ENCODE data around the gene LAMA2. TPM values are rescaled to one million over a fixed set of nuclear protein-coding genes. Genes with fewer than 3 reads are reported as not detected.

Gene LAMA2
- total and polyA plus RNA-seq, 4 experiments from 2014 or later: 0.20 to 0.87 (median 0.43) TPM

DNA sequence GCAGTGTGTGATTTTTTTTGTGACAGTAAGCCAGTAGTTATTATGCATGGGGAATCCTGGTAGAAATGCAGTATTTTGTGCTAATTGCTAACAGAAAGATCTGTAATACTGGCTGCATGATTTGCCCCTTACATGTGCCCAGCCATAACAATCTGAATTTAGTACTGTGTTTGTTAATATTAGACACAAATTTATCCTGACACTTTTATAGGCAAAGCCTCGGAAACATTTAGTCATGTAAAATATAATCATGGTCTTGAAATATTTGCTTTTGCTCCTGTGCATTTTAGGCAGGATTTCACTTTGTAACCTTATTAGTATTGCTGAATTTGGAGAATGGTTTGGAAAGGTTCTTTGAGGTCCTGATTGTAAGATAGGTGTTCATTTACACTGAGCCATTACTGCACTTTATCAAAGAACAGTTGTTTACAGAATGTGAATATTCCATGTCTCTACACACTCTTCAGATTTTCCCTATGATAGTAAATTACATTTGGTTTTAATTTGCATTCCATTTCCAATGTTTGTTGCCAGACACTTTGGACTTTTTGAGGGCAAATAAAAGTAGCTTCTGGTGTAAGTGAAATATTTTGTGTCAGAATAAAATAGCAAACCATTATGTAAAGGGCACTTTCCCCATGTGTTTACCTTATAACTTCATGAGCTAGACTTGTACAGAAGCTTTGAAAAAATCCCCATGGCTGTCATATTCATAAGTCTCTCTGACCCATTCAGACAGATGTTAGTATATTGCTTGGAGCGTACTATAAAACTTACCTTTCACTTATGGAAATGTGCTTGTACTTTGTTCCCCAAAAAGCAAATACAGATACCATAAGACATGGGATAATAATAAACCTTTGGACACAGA, 477.1 kb downstream of the LAMA2 start:
- CTCF ChIA-PET (ENCODE audit: partially characterized antibody): interaction anchor here (1.0 to 2.3 kb wide), 2 partner anchors 9 to 10 kb away, joined by 3 to 8 read pairs; no protein-coding TSS in a partner anchor
- intact Hi-C loops (cut with micrococcal nuclease): no loop called here

DNA sequence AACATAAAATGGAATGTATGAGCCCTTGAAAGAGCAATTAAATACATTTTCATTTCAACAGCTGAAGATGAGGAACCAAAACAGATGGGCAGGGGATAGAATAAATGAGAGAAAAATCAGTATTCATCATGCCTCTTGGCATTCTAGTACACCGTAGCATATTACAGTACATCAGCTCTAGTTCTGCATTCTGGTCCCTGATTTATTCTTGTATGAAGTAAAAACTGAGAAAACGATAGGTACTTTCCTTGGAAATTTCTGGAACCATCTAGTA, 477.7 kb downstream of the LAMA2 start:
- H3K36me3 Mint-ChIP-seq: no peaks in the 10 kb centered on the region
- DNase-seq: no peak
- H3K4me1 Mint-ChIP-seq: no peaks in the 10 kb centered on the region

More for the DNA sequence above, 477.1 kb downstream of the LAMA2 start:
- Mint-ChIP-seq H3K27me3 (peaks cover 0 to 1% of the 10 kb centered on the region in 2 donors), H3K27ac (no peak overlapping the region), H3K9me3 (no peaks in the 10 kb centered on the region), H3K36me3 (no peaks in the 10 kb centered on the region), H3K4me3 (no peak overlapping the region), H3K4me1 (no peaks in the 10 kb centered on the region)
- H3K9me3 ChIP-seq (ENCODE audit: control insufficient read depth in 1 of 2, low read length in 2 of 2): no peaks in the 10 kb centered on the region
- POLR2A ChIA-PET (ENCODE audit: partially characterized antibody): no interaction called here
- H3K36me3 ChIP-seq (ENCODE audit: insufficient read depth, low read length): no peaks in the 10 kb centered on the region
- no peak for DNase-seq
- H3K4me3 ChIP-seq (ENCODE audit: low read length in 2 of 2): no peak overlapping the region
- no peaks in the 10 kb centered on the region for H3K4me1 ChIP-seq (ENCODE audit: insufficient read depth, low read length)
- H3K27me3 ChIP-seq (ENCODE audit: insufficient read depth, low read length): no peaks in the 10 kb centered on the region
- no peak overlapping the region for H3K27ac ChIP-seq (ENCODE audit: low read depth, low read length)

GRCh38 chr6:129364037-129364436, 481.1 kb downstream of the LAMA2 start:
- Histone ChIP-seq H3K4me1 (ENCODE audit: insufficient read depth, low read length) (no peaks in the 10 kb centered on the region), H3K36me3 (ENCODE audit: insufficient read depth, low read length) (no peaks in the 10 kb centered on the region), H3K4me3 (ENCODE audit: low read length in 2 of 2) (no peak overlapping the region), H3K9me3 (ENCODE audit: control insufficient read depth in 1 of 2, low read length in 2 of 2) (no peaks in the 10 kb centered on the region), H3K27ac (ENCODE audit: low read depth, low read length) (no peak overlapping the region), H3K27me3 (ENCODE audit: insufficient read depth, low read length) (no peaks in the 10 kb centered on the region)
- POLR2A ChIA-PET (ENCODE audit: partially characterized antibody): no interaction called here
- peaks cover 0 to 1% of the 10 kb centered on the region in 2 donors for H3K27me3 Mint-ChIP-seq
- intact Hi-C loops (cut with micrococcal nuclease): no loop called here
- CTCF ChIA-PET (ENCODE audit: partially characterized antibody): no interaction called here
- no peaks in the 10 kb centered on the region for H3K36me3 Mint-ChIP-seq
- no peak overlapping the region for H3K4me3 Mint-ChIP-seq
- H3K9me3 Mint-ChIP-seq: no peaks in the 10 kb centered on the region
- H3K27ac Mint-ChIP-seq: no peak overlapping the region
- H3K4me1 Mint-ChIP-seq: peaks cover 1 to 4% (median 3%) of the 10 kb centered on the region in 4 donors
- no peak for DNase-seq

More for the DNA sequence above, 477.7 kb downstream of the LAMA2 start:
- no peaks in the 10 kb centered on the region for H3K9me3 Mint-ChIP-seq
- H3K4me1 ChIP-seq (ENCODE audit: insufficient read depth, low read length): no peaks in the 10 kb centered on the region
- no peak overlapping the region for H3K27ac Mint-ChIP-seq
- ChIA-PET CTCF (ENCODE audit: partially characterized antibody) (interaction anchor here (0.7 to 2.3 kb wide), 3 partner anchors 9 to 11 kb away, joined by 3 to 8 read pairs (median 3); no protein-coding TSS in a partner anchor), POLR2A (ENCODE audit: partially characterized antibody) (no interaction called here)
- no peak overlapping the region for H3K4me3 ChIP-seq (ENCODE audit: low read length in 2 of 2)
- H3K36me3 ChIP-seq (ENCODE audit: insufficient read depth, low read length): no peaks in the 10 kb centered on the region
- intact Hi-C loops (cut with micrococcal nuclease): no loop called here
- peaks cover 0 to 1% of the 10 kb centered on the region in 2 donors for H3K27me3 Mint-ChIP-seq
- H3K9me3 ChIP-seq (ENCODE audit: control insufficient read depth in 1 of 2, low read length in 2 of 2): no peaks in the 10 kb centered on the region
- no peak overlapping the region for H3K4me3 Mint-ChIP-seq
- no peaks in the 10 kb centered on the region for H3K27me3 ChIP-seq (ENCODE audit: insufficient read depth, low read length)
- no peak overlapping the region for H3K27ac ChIP-seq (ENCODE audit: low read depth, low read length)

DNA sequence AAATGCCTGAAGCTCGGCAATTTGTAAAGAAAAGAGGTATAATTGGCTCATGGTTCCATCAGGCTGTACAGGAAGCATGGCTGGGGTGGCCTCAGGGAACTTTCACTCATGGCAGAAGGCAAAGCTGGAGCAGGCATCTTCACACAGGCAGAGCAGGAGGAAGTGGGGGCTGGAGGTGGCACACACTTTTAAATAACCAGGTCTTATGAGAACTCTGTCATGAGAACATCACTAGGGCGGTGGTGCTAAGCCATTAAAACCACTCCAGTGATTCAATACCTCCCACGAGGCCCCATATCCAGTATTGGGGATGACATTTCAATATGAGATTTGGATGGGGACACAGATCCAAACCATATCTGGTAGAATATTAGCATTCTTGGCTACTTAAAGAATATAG, 481.8 kb downstream of the LAMA2 start:
- Histone ChIP-seq H3K9me3 (ENCODE audit: control insufficient read depth in 1 of 2, low read length in 2 of 2) (no peaks in the 10 kb centered on the region), H3K27ac (ENCODE audit: low read depth, low read length) (no peak overlapping the region), H3K36me3 (ENCODE audit: insufficient read depth, low read length) (no peaks in the 10 kb centered on the region), H3K27me3 (ENCODE audit: insufficient read depth, low read length) (no peaks in the 10 kb centered on the region), H3K4me1 (ENCODE audit: insufficient read depth, low read length) (no peaks in the 10 kb centered on the region), H3K4me3 (ENCODE audit: low read length in 2 of 2) (no peak overlapping the region)
- Mint-ChIP-seq H3K4me1 (peaks cover 4 to 12% (median 5%) of the 10 kb centered on the region in 4 donors), H3K4me3 (no peak overlapping the region), H3K36me3 (no peaks in the 10 kb centered on the region), H3K27ac (no peak overlapping the region), H3K27me3 (peaks cover 0 to 1% of the 10 kb centered on the region in 2 donors), H3K9me3 (no peaks in the 10 kb centered on the region)
- ChIA-PET CTCF (ENCODE audit: partially characterized antibody) (no interaction called here), POLR2A (ENCODE audit: partially characterized antibody) (no interaction called here)
- no peak for DNase-seq
- intact Hi-C loops (cut with micrococcal nuclease): no loop called here

DNA sequence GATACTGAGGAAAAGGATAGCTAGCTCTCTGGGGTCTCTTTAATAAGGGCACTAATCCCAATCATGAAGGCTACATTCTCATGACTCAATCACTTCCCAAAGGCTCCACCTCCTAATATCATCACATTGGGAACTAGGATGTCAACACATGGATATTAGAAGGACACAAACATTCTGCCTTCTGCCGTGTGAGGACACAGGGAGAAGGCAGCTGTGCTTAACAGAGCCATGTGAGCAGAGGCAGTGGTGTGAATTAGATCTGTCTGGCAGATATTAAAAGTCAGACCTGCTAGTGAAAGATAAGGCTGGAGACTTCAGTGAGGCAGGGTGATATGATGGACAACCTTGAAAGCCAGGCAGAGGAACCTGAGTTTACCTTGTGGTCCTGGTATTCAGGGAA, 485.1 kb downstream of the LAMA2 start:
- Mint-ChIP-seq H3K4me3 (no peak overlapping the region), H3K4me1 (peaks cover 5 to 17% (median 11%) of the 10 kb centered on the region in 4 donors), H3K27ac (no peak overlapping the region), H3K27me3 (no peaks in the 10 kb centered on the region), H3K36me3 (no peaks in the 10 kb centered on the region), H3K9me3 (no peaks in the 10 kb centered on the region)
- POLR2A ChIA-PET (ENCODE audit: partially characterized antibody): no interaction called here
- CTCF ChIA-PET (ENCODE audit: partially characterized antibody): interaction anchor here (3.0 kb wide), 1 partner anchor 642 kb away, joined by 7 read pairs; no protein-coding TSS in a partner anchor
- no peaks in the 10 kb centered on the region for H3K27me3 ChIP-seq (ENCODE audit: insufficient read depth, low read length)
- H3K4me3 ChIP-seq (ENCODE audit: low read length in 2 of 2): no peak overlapping the region
- peaks cover 9% of the 10 kb centered on the region for H3K4me1 ChIP-seq (ENCODE audit: insufficient read depth, low read length)
- intact Hi-C loops (cut with micrococcal nuclease): no loop called here
- H3K9me3 ChIP-seq (ENCODE audit: control insufficient read depth in 1 of 2, low read length in 2 of 2): no peaks in the 10 kb centered on the region
- H3K36me3 ChIP-seq (ENCODE audit: insufficient read depth, low read length): no peaks in the 10 kb centered on the region
- DNase-seq: no peak
- H3K27ac ChIP-seq (ENCODE audit: low read depth, low read length): no peak overlapping the region

DNA sequence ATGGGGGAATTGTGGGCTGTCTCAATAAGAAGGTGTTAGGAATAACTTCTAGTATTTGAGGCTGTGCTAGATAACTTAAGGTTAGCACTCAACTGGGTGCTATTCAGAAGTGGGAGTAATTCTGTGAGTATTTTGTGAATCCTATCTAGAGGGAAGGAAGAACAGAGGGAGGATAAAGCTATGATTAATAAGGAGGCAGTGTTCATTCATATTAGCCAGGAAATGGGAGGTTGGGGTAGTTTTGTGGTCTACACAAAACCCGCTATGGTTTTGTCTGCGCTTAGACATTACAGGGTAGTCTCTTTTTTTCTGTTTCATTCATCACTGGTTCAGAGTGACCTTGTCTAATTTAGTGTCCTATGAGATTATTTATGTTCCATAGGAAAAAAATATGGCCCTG, 486.0 kb downstream of the LAMA2 start:
- Histone ChIP-seq H3K9me3 (ENCODE audit: control insufficient read depth in 1 of 2, low read length in 2 of 2) (no peaks in the 10 kb centered on the region), H3K4me1 (ENCODE audit: insufficient read depth, low read length) (peaks cover 9% of the 10 kb centered on the region), H3K27ac (ENCODE audit: low read depth, low read length) (no peak overlapping the region), H3K4me3 (ENCODE audit: low read length in 2 of 2) (no peak overlapping the region), H3K27me3 (ENCODE audit: insufficient read depth, low read length) (no peaks in the 10 kb centered on the region), H3K36me3 (ENCODE audit: insufficient read depth, low read length) (no peaks in the 10 kb centered on the region)
- Mint-ChIP-seq H3K27me3 (no peaks in the 10 kb centered on the region), H3K4me3 (no peak overlapping the region), H3K4me1 (peaks cover 5 to 17% (median 11%) of the 10 kb centered on the region in 4 donors), H3K36me3 (no peaks in the 10 kb centered on the region), H3K27ac (no peak overlapping the region), H3K9me3 (no peaks in the 10 kb centered on the region)
- no peak for DNase-seq
- CTCF ChIA-PET (ENCODE audit: partially characterized antibody): interaction anchor here (1.4 to 2.1 kb wide), 3 partner anchors 8 to 643 kb away, joined by 3 to 19 read pairs (median 10); no protein-coding TSS in a partner anchor
- POLR2A ChIA-PET (ENCODE audit: partially characterized antibody): no interaction called here
- intact Hi-C loops (cut with micrococcal nuclease): no loop called here

- peaks cover 5 to 17% (median 11%) of the 10 kb centered on the region in 4 donors for H3K4me1 Mint-ChIP-seq
- H3K9me3 Mint-ChIP-seq: no peaks in the 10 kb centered on the region
- Histone ChIP-seq H3K36me3 (ENCODE audit: insufficient read depth, low read length) (no peaks in the 10 kb centered on the region), H3K27me3 (ENCODE audit: insufficient read depth, low read length) (no peaks in the 10 kb centered on the region), H3K27ac (ENCODE audit: low read depth, low read length) (no peak overlapping the region), H3K4me1 (ENCODE audit: insufficient read depth, low read length) (peaks cover 9% of the 10 kb centered on the region), H3K9me3 (ENCODE audit: control insufficient read depth in 1 of 2, low read length in 2 of 2) (no peaks in the 10 kb centered on the region), H3K4me3 (ENCODE audit: low read length in 2 of 2) (no peak overlapping the region)
- POLR2A ChIA-PET (ENCODE audit: partially characterized antibody): no interaction called here
- DNase-seq: no peak
- H3K36me3 Mint-ChIP-seq: no peaks in the 10 kb centered on the region
- CTCF ChIA-PET (ENCODE audit: partially characterized antibody): interaction anchor here (0.9 to 2.1 kb wide), 10 partner anchors 9 to 1514 kb away, joined by 3 to 19 read pairs (median 4); no protein-coding TSS in a partner anchor
- H3K27me3 Mint-ChIP-seq: no peaks in the 10 kb centered on the region
- H3K4me3 Mint-ChIP-seq: peak overlapping the region in 1 of 8 donors; percentile 12
- H3K27ac Mint-ChIP-seq: peak overlapping the region in 1 of 7 donors; percentile 29
- intact Hi-C loops (cut with micrococcal nuclease): loop anchor here (1.0 to 10.0 kb wide), 5 partner anchors 205 to 1815 kb away; no protein-coding TSS in a partner anchor
Observed at GRCh38 chr6:129369737-129370136, 486.8 kb downstream of the LAMA2 start.

Measured in CD4-positive, alpha-beta memory T cell (primary cell).